Ishikawa (cell line): Measurements from ENCODE around the gene WIPF2.

ENCODE experiments used
- EP300 ChIP-seq: IDR thresholded peaks from 2 replicates; pipeline ENCODE4 v1.6.1; 2012; ENCODE audit warnings: borderline replicate concordance
- TCF12 ChIP-seq: IDR thresholded peaks from 2 replicates; pipeline ENCODE4 v1.6.1; 2012; ENCODE audit warnings: low read depth
- TEAD4 ChIP-seq: IDR thresholded peaks from 2 replicates; pipeline ENCODE4 v1.6.1; 2012
- YY1 ChIP-seq: IDR thresholded peaks from 2 replicates; pipeline ENCODE4 v1.6.1; 2012; ENCODE audit warnings: low read depth
- ZBTB7A ChIP-seq: IDR thresholded peaks from 2 replicates; pipeline ENCODE4 v1.6.1; 2012; ENCODE audit warnings: low read depth

GRCh38 chr17:40259505-40259904 is 40.4 kb downstream of the WIPF2 start:
- TF ChIP-seq TCF12 (no peak), TEAD4 (no peak), ZBTB7A (no peak), EP300 (no peak), YY1 (no peak)
